NCI-H146 treated with DMSO at 0.1 percent for 48 hours (cell line): ENCODE results near the gene PRKACB.
"Not testable (repeated sequence)": the region's sequence is repeated elsewhere in the genome, so short reads cannot be mapped to it uniquely, and the experiment has no call there.

ENCODE experiments used
- DNase-seq: peaks from one replicate; lab custom pipeline; 2025; ENCODE audit not compliant: unreplicated experiment; lab: John Stamatoyannopoulos, UW

PRKACB gene

GRCh38 chr1:84214115-84214956 is 70.3 kb downstream of the PRKACB start:
- no peak for DNase-seq

GRCh38 chr1:84217239-84217638 is 73.2 kb downstream of the PRKACB start:
- peak; percentile 9 for DNase-seq

DNA sequence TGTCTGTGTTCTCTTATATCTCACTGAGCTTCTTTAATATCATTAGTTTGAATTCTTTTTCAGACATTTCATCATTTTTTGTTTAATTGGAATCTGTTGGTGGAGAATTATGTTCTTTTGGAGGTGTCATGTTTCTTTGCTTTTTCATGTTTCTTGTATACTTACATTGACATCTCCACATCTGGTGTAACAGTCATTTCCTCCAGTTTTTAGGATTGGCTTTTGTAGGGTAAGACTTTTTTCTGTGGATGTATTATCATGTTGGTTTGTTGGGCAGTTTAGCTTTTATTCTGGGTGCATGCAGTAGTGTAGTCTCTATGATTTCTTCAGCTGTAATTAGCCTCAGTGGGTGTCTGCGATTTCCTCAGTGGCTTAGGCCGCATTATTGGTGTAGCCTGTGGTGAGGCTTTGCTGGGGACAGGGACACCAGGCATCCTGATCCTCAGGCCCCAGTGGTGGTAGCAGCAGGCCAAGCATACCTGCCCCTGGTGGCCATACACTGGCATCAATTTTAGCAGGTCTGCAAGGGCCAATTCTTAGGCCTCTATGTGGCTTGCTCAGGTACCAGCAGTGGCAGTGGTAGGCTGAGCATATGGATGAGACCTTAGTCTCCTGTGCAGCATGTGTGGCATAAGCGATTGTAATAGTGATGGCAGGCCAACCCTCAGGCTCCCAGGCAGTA is 79.8 kb downstream of the PRKACB start:
- DNase-seq = no peak

GRCh38 chr1:84224905-84225304 is 80.8 kb downstream of the PRKACB start:
- no peak for DNase-seq

GRCh38 chr1:84225646-84226045 is 81.6 kb downstream of the PRKACB start:
- DNase-seq = no peak

GRCh38 chr1:84232676-84233075 is 88.6 kb downstream of the PRKACB start:
- DNase-seq = not testable (repeated sequence)

- no peak for DNase-seq
Measured at GRCh38 chr1:84236256-84236655, 92.2 kb downstream of the PRKACB start.

- no peak for DNase-seq
Measured at GRCh38 chr1:84242641-84243040, 98.6 kb downstream of the PRKACB start.

- no peak for DNase-seq
Measured at GRCh38 chr1:84245563-84245962, 101.5 kb downstream of the PRKACB start.

GRCh38 chr1:84246213-84246612 is 102.1 kb downstream of the PRKACB start:
- DNase-seq = no peak

DNA sequence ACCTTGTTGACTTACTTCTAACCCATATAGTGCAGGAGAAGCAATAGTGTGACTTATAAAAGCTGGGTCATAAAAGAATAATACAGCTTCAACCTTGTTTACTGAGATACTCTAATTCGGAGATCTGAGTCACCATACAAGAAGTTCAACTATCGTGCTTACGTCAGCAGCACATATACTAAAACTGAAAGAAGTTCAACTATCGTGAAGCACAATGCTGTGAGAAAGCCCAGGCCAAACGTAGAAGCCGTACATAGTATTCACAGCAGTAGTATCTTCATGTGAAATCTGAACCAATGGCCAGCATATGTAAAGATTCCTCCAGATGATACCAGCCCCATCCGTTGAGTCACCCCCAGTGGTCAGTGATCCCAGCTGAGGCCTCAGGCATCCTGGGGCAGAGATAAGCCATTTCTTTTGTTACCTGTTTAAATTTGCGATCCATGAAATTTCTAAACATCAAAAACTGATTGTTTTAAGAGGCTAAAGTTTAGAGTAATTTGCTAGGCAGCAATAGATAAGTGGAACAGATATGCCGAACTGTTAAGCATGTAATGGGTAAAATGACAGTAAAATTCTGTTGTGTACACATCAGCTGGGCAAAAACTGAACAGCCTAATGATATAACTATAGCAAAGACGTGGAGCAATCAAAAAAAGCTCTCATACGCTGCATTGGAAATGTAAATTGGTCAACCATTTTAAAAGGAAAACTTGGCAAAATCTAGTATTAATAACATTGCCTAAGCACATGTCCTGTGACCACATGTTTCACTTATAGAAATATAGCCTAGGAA is 103.6 kb downstream of the PRKACB start:
- no peak for DNase-seq

- DNase-seq = no peak
Measured at GRCh38 chr1:84250668-84251067, 106.6 kb downstream of the PRKACB start.

- DNase-seq = no peak
Measured at GRCh38 chr1:84253036-84253435, 109.0 kb downstream of the PRKACB start.

DNA sequence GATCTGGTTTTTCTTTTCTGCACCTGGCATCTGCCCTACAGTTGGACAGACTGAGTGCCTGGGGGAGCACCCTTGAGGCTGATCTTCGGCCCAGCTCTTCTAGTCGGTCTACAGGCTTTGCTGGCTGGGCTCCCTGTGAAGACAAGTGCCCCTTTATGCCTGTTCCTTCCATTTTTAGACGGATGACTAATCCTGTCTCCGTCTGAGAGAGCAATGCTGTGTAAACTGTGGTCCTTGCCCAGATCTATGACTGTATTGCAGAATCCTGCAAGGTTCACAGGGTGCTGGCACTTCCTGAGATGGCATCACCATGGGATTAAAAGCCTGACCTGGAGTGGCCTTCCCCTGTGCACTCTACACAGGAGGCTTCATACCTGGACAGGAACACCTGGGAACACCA is 109.8 kb downstream of the PRKACB start:
- no peak for DNase-seq

- no peak for DNase-seq
Measured at GRCh38 chr1:84254703-84255238, 110.7 kb downstream of the PRKACB start.

- no peak for DNase-seq
Measured at GRCh38 chr1:84255582-84255981, 111.5 kb downstream of the PRKACB start.

DNA sequence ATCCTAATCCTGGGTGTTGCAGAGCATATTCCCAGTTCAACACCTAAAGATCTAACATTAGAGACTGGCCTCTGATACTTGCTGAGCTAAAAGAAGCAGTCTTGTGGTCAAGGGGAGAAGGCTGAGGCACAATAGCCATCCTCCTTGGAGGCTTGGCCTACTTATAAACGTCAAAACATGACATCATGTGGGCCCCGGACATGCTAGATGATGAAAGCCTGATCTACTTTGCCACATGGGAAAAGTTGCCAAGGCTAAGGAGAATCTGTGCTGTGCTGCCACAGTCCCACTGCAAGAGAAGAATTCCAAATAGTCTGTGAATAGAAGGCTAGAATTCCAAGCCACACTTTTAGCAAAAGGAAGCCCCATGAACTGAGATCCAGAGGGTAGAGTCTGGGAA is 113.5 kb downstream of the PRKACB start:
- no peak for DNase-seq

- peak; percentile 98 for DNase-seq
Measured at GRCh38 chr1:84259376-84259775, 115.3 kb downstream of the PRKACB start.

- peak; percentile 55 for DNase-seq
Measured at GRCh38 chr1:84259989-84260388, 115.9 kb downstream of the PRKACB start.

DNA sequence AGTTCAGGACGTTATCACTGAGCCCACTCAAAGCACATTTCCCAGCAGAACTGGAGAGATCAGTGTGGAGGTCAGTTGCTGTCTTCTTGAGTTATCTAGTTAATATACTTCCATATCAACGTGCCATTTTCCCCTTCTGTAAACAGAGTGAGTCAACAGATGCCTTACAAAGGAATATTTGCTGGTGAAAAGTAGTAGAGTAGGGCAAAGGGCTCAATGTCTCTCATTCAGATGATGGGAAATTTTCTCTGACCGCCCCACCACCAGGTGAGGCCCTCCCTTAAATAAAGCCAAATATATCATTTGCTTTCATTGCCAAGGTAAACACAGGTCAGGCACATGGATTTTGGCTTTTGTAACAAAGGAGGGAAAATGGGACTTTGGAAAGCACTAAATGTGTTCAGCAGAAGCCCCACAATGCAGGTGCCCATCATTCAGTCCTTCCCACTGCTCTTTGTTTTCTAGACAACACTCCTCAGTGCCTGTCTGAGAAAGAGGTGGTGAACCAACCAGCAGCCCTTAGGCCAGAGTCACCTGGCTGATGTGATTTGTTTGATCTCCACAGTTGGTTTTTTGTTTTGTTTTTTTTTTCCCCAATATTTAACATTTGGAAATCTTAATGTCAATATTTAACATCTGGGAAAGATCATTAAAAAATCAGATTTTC is 116.9 kb downstream of the PRKACB start:
- peak; percentile 96 for DNase-seq

- no peak for DNase-seq
Measured at GRCh38 chr1:84264961-84265360, 120.9 kb downstream of the PRKACB start.
